ENCODE results near the gene STK35.

GRCh38 chr20:2132461-2132901, 30.9 kb downstream of the STK35 start:
- TF ChIP-seq REST (IDR thresholded peaks at IDR 0.05; ENCODE audit: insufficient replicate concordance, low read depth) (no peak), CTCF (IDR thresholded peaks at IDR 0.05; ENCODE audit: insufficient read depth, low read length) (no peak)

All from HL-60 (cell line).